ENCODE data around the gene TRIP12.
"Not testable (repeated sequence)": the region's sequence is repeated elsewhere in the genome, so short reads cannot be mapped to it uniquely, and the experiment has no call there.

Gene TRIP12

DNA sequence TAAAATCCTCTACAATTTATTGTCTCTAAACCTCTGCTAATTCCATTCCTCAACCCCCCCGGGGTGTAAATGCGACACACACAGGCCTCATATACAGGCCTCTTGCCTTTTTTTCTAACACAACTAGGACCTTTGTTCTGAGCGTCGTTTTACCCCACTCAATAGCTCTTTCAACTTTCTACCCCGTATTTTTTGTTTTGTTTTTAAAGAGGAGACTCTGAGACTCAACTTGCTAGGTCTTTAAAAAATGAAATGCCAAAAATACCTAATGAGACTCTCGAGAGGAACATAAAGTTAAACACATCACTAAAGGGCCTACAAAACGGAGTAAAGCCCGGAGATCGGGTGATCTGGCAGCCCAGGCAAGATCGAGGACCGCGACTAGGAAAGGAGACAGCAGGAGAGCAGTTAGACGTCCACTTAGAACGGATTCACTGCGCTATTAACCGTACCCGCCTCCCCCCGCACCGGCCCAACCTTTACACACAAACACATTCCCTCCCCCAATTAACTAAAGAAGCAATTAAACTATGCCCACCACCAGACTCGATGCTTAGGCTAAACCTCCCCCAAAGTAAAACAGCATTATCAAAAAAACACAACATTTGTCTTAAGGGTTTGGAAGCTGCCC is 1.7 kb downstream of the TRIP12 start:
- peak; percentile 24 for DNase-seq (ENCODE audit: low read depth)

GRCh38 chr2:229917793-229918192 is 4.0 kb downstream of the TRIP12 start:
- DNase-seq (ENCODE audit: low read depth) = no peak

- no peak for DNase-seq (ENCODE audit: low read depth)
These were observed 7.6 kb downstream of the TRIP12 start for GRCh38 chr2:229914171-229914570.

DNA sequence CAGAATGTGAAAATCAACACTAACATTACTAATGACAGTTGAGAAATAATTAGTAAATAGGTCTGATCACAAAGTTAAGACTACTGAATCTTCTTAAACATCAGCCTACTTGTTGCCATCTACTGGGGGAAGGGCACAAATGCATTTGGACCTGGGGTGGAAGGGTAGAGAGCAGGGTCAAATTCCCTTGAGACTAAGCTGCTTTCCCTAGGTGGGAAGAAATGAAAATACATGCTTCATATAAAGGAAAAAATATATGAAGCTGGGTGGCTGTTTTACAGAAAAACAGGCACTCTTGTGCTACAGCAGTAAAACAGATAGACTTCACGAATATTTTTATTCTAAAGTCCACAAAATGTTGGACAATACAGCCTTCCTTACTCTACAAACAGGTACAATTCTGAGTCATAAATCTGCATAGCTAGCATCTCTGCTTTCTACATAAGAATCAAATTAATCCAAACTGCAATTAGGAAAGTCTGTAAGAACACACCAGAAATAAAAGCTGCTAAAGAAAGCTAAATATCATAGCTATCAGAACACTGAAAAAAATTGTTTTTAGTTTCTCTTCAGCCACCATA is 10.9 kb downstream of the TRIP12 start:
- peak; percentile 38 for DNase-seq (ENCODE audit: low read depth)

GRCh38 chr2:229910147-229910831 is 11.5 kb downstream of the TRIP12 start:
- DNase-seq (ENCODE audit: low read depth) = no peak

DNA sequence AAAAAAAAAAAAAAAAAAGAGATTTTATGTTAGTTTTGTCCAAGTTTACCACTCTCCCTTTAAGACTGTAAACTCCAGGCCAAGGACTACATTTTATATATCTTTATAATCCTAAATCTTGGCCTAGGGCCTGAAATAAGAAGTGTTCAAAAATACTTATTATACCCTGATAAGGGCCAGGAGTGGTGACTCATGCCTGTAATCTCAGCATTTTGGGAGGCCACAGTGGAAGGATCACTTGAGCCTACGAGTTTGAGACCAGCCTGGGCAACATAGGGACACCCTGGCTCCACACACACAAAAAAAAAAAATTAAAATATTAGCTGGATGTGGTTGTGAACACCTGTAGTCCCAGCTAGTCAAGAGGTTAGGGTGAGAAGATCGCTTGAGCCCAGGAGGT is 12.7 kb downstream of the TRIP12 start:
- no peak for DNase-seq (ENCODE audit: low read depth)

DNA sequence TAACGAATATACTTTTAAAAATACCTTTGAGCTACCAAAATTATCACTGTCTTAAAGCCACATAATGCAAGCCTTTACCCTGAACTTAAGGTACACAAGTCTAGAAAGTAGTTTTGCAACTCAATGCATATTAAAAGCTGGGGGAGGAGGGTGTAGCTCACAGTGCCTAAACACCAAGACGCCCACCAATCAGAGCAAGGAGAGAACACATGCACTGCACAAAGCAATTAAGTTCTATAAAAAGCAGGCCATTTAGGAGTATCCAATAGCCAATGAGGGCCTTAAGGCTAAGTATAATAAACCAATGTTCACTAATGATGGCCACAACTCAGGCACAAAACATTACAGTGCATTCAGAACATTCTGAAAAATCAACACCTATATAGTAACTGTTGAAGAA is 16.2 kb downstream of the TRIP12 start:
- DNase-seq (ENCODE audit: low read depth) = no peak

DNA sequence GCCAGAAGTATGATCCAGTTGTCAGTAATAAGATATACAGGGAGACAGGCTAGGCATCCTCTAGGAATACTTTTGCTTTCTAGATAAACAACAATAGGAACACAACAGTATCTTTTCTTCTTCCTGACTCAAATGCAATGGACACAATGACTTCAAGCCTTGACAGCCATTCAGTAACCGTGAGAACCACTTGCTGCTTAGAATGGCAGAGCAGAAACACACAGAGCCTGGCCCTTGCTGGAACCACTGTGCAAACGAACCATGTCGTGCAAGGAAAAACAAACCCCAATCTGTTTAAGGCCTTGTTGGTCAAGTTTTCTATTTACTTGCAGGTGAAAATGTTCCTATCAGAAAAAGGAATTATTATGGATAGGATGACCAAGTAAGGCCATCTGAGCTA is 18.8 kb downstream of the TRIP12 start:
- DNase-seq (ENCODE audit: low read depth) = no peak

GRCh38 chr2:229901819-229902218 is 20.0 kb downstream of the TRIP12 start:
- peak; percentile 85 for DNase-seq (ENCODE audit: low read depth)

GRCh38 chr2:229900514-229900913 is 21.3 kb downstream of the TRIP12 start:
- DNase-seq (ENCODE audit: low read depth) = not testable (repeated sequence)

GRCh38 chr2:229900012-229900411 is 21.8 kb downstream of the TRIP12 start:
- no peak for DNase-seq (ENCODE audit: low read depth)

DNA sequence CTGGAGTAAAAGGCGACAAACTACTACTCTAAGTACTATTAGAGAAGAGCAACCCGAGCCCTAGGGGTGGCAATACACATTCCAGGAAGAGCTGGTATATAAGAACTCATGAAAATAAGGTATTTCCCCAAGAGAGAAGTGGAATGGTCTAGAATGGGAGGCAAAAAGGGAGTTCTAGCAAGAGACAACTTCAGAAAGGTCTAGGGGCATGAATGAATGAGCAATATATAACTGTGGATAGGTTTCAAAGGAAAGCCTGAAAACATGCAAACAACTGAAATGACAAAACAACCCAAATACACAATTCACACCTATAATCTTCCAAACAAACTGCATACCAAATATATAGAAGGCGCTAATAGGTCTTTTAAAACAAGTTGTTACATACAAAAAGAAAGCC is 22.2 kb downstream of the TRIP12 start:
- no peak for DNase-seq (ENCODE audit: low read depth)

DNA sequence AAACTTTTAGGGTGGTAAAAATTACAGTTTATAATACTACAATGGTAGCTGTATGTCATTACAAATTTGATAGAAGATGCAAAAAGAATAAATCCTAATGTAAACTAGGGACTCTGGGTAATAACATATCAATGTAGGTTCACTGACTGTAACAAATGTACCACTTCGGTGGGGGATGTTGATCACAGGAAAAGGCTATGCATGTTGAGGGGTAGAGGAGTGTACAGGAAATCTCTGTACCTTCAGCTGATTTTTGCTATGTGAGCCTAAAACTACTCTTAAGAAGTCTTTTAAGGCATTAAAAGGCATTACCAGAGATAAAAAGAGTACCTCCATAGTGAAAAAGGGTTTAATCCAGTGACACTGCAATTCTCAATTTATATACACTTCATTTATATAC is 25.0 kb downstream of the TRIP12 start:
- DNase-seq (ENCODE audit: low read depth) = no peak

GRCh38 chr2:229889023-229889422 is 32.8 kb downstream of the TRIP12 start:
- DNase-seq (ENCODE audit: low read depth) = no peak

DNA sequence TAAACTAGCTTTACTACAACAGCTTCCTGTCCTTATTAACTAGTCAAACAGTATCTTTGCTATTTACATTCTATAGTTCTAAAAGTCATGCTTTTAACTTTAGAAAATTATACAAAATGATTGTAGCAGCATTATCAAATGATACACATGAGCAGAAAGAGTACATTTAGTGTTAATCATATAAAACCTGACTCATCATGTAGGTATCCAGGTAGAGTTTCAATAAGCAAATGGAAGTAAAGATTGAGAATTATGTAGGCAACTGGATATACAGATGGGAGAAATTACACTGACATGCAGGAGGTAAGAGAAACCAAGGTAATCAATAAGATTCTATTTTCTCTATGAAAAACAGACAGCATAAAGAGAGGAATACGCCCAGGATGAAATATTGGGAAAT is 33.8 kb downstream of the TRIP12 start:
- DNase-seq (ENCODE audit: low read depth) = peak; percentile 13

- DNase-seq (ENCODE audit: low read depth) = no peak
These were observed 34.4 kb downstream of the TRIP12 start for GRCh38 chr2:229887441-229887840.

GRCh38 chr2:229884775-229885699 is 36.8 kb downstream of the TRIP12 start:
- no peak for DNase-seq (ENCODE audit: low read depth)

GRCh38 chr2:229882583-229882982 is 39.2 kb downstream of the TRIP12 start:
- no peak for DNase-seq (ENCODE audit: low read depth)

GRCh38 chr2:229880892-229881586 is 40.8 kb downstream of the TRIP12 start:
- DNase-seq (ENCODE audit: low read depth) = no peak

DNA sequence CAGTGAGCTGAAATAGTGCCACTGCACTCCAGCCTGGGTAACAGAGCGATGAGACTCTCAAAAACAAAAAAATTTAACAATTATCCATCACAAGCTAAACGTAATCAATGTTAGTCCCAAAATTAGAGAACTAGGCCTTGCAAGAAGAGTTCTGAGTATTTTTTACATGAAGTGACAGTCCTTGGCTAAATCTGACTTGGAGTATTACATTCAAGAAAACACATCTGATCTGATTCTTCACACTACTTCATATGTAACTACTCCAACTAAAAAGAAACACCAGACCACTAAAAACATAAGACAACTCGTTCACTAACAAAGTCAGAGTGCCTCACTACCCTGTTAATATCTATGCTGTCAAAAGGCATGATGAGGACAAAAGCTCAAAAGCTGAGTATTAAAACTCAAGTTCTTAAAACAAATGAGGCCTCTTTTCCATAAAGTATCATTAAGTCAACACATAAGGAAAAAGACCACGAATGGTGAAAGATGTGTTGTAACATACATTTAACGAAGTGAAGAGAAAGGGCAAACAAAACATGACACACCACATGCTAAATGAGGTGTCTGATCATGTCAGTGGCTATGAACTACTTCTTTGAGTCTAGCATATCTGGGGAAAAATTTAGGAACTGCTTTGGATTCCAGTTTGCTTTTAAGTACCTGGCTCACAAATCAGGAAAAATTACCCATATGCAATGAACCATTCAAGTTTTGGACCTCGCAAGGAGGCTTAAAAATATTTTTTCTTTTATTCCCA is 42.4 kb downstream of the TRIP12 start:
- no peak for DNase-seq (ENCODE audit: low read depth)

GRCh38 chr2:229875549-229875948 is 46.3 kb downstream of the TRIP12 start:
- no peak for DNase-seq (ENCODE audit: low read depth)
